H9 (cell line): ENCODE data around the gene MLC1. TPM values are rescaled to one million over a fixed set of nuclear protein-coding genes. Genes with fewer than 3 reads are reported as not detected.

Experiments
- DNase-seq: peaks from one replicate; pipeline ENCODE4 v3.0.0-alpha.2; 2017
- H2AFZ ChIP-seq: one replicate; pipeline ENCODE4 v1.6.1; 2013; ENCODE audit warnings: mild to moderate bottlenecking, low read length, control low read depth, moderate library complexity
- H2AK5ac ChIP-seq: 2 replicates; pipeline ENCODE4 v1.6.1; 2013; ENCODE audit warnings: low read length, control low read depth, mixed read lengths; ENCODE audit not compliant: insufficient read length
- H2BK120ac ChIP-seq: one replicate; pipeline ENCODE4 v1.6.1; 2013; ENCODE audit warnings: low read depth, mild to moderate bottlenecking, low read length, control low read depth, inconsistent platforms; ENCODE audit not compliant: poor library complexity, severe bottlenecking
- H2BK12ac ChIP-seq: 2 replicates; pipeline ENCODE4 v1.6.1; 2013; ENCODE audit warnings: low read length, control low read depth, mixed read lengths, low read depth; ENCODE audit not compliant: insufficient read length
- H2BK15ac ChIP-seq: 2 replicates; pipeline ENCODE4 v1.6.1; 2013; ENCODE audit warnings: low read depth, low read length, control low read depth
- H2BK20ac ChIP-seq: one replicate; pipeline ENCODE4 v1.6.1; 2013; ENCODE audit warnings: low read depth, mild to moderate bottlenecking, low read length, control low read depth, inconsistent platforms; ENCODE audit not compliant: poor library complexity, severe bottlenecking
- H2BK5ac ChIP-seq: 2 replicates; pipeline ENCODE4 v1.6.1; 2013; ENCODE audit warnings: low read length, control low read depth, mixed read lengths; ENCODE audit not compliant: insufficient read length
- H3K14ac ChIP-seq: 2 replicates; pipeline ENCODE4 v1.6.1; 2013; ENCODE audit warnings: low read length, control low read depth; ENCODE audit not compliant: insufficient read depth
- H3K18ac ChIP-seq: 2 replicates; pipeline ENCODE4 v1.6.1; 2013; ENCODE audit warnings: low read depth, mild to moderate bottlenecking, mixed read lengths, low read length, control low read depth; ENCODE audit not compliant: insufficient read length
- H3K23ac ChIP-seq: 2 replicates; pipeline ENCODE4 v1.6.1; 2013; ENCODE audit warnings: low read length, control low read depth, mixed read lengths, low read depth; ENCODE audit not compliant: insufficient read length
- H3K23me2 ChIP-seq: 2 replicates; pipeline ENCODE4 v1.6.1; 2013; ENCODE audit warnings: low read depth, mild to moderate bottlenecking, mixed read lengths, low read length, control low read depth; ENCODE audit not compliant: insufficient read length, poor library complexity, severe bottlenecking
- H3K27ac ChIP-seq: 2 replicates; pipeline ENCODE4 v1.5.1; 2013; ENCODE audit warnings: low read length, control low read depth, mixed read lengths, low read depth; ENCODE audit not compliant: insufficient read length
- H3K27me3 ChIP-seq: 2 replicates; pipeline ENCODE4 v1.6.1; 2013; ENCODE audit warnings: low read length, control low read depth, inconsistent platforms; ENCODE audit not compliant: insufficient read depth
- H3K4ac ChIP-seq: 2 replicates; pipeline ENCODE4 v1.6.1; 2013; ENCODE audit warnings: low read depth, mild to moderate bottlenecking, control low read depth, inconsistent platforms, low read length, moderate library complexity
- H3K4me1 ChIP-seq: 2 replicates; pipeline ENCODE4 v1.6.1; 2013; ENCODE audit warnings: low read length, control low read depth, inconsistent platforms; ENCODE audit not compliant: insufficient read depth
- H3K4me2 ChIP-seq: 2 replicates; pipeline ENCODE4 v1.6.1; 2013; ENCODE audit warnings: low read length, control low read depth, mixed read lengths; ENCODE audit not compliant: insufficient read length, insufficient read depth
- H3K56ac ChIP-seq: 2 replicates; pipeline ENCODE4 v1.6.1; 2013; ENCODE audit warnings: low read depth, mild to moderate bottlenecking, mixed read lengths, low read length, control low read depth; ENCODE audit not compliant: insufficient read length
- H3K79me1 ChIP-seq: 2 replicates; pipeline ENCODE4 v1.6.1; 2013; ENCODE audit warnings: low read depth, mild to moderate bottlenecking, moderate library complexity, low read length, control low read depth, inconsistent platforms; ENCODE audit not compliant: insufficient read depth, poor library complexity, severe bottlenecking
- H3K79me2 ChIP-seq: 2 replicates; pipeline ENCODE4 v1.6.1; 2013; ENCODE audit warnings: low read length, control low read depth, inconsistent platforms; ENCODE audit not compliant: insufficient read depth
- H3K9ac ChIP-seq: 2 replicates; pipeline ENCODE4 v1.6.1; 2013; ENCODE audit warnings: low read length, control low read depth, mixed read lengths; ENCODE audit not compliant: insufficient read length; ENCODE audit errors: extremely low read depth
- H3K9me3 ChIP-seq: one replicate; pipeline ENCODE4 v1.6.1; 2013; ENCODE audit warnings: low read depth, low read length, inconsistent platforms; ENCODE audit not compliant: control insufficient read depth
- H3T11ph ChIP-seq: one replicate; pipeline ENCODE4 v1.6.1; 2013; ENCODE audit warnings: mild to moderate bottlenecking, low read length, control low read depth, inconsistent platforms
- H4K20me1 ChIP-seq: one replicate; pipeline ENCODE4 v1.6.1; 2013; ENCODE audit not compliant: control insufficient read depth, insufficient read length, insufficient read depth
- H4K5ac ChIP-seq: 2 replicates; pipeline ENCODE4 v1.6.1; 2013; ENCODE audit warnings: low read depth, mild to moderate bottlenecking, mixed read lengths, low read length, control low read depth; ENCODE audit not compliant: insufficient read length
- H4K8ac ChIP-seq: replicated peaks from 2 replicates; pipeline ENCODE4 v1.6.1; 2013; ENCODE audit warnings: low read length, control low read depth, mixed read lengths, low read depth; ENCODE audit not compliant: insufficient read length
- H4K91ac ChIP-seq: 2 replicates; pipeline ENCODE4 v1.6.1; 2013; ENCODE audit warnings: low read depth, mild to moderate bottlenecking, moderate library complexity, mixed read lengths, low read length, control low read depth; ENCODE audit not compliant: insufficient read length
- H3K27ac Mint-ChIP-seq, 3 experiments: 2 replicates in 2 of 3; 3 replicates in 1 of 3; pipeline ENCODE4 v1.8.0; 2020 to 2021; ENCODE audit warnings: mixed read lengths in 3 of 3, mild to moderate bottlenecking in 1 of 3, moderate library complexity in 1 of 3
- H3K27me3 Mint-ChIP-seq: 2 replicates; pipeline ENCODE4 v1.8.0; 2021; ENCODE audit warnings: low read depth, mild to moderate bottlenecking, moderate library complexity, mixed read lengths
- H3K36me3 Mint-ChIP-seq, 3 experiments: 2 replicates in 2 of 3; 3 replicates in 1 of 3; pipeline ENCODE4 v1.8.0; 2020 to 2021; ENCODE audit warnings: low read depth in 3 of 3, mixed read lengths in 3 of 3; ENCODE audit not compliant: insufficient read depth in 1 of 3
- H3K4me1 Mint-ChIP-seq, 2 experiments: 2 replicates each; pipeline ENCODE4 v1.8.0; 2020; ENCODE audit warnings: mixed read lengths in 2 of 2
- H3K4me3 Mint-ChIP-seq, 2 experiments: 2 replicates in 1 of 2; 3 replicates in 1 of 2; pipeline ENCODE4 v1.8.0; 2020 to 2021; ENCODE audit warnings: mild to moderate bottlenecking in 2 of 2, mixed read lengths in 2 of 2, moderate library complexity in 1 of 2
- H3K9me3 Mint-ChIP-seq, 2 experiments: 2 replicates in 1 of 2; 3 replicates in 1 of 2; pipeline ENCODE4 v1.8.0; 2020; ENCODE audit warnings: mild to moderate bottlenecking in 2 of 2, mixed read lengths in 2 of 2, moderate library complexity in 1 of 2
- WGBS: extraction: QIAGEN DNeasy Blood & Tissue Kit; methylation state at CpG from one replicate; pipeline ENCODE4 v1.1.7; 2013; ENCODE audit warnings: missing lambda C conversion rate, low lambda C conversion rate, mixed read lengths; ENCODE audit not compliant: insufficient read length; ENCODE audit errors: extremely low coverage; 5-methylcytosine and 5-hydroxymethylcytosine counted together
- total RNA-seq: library from RNA; stranded (reverse); gene quantifications from 2 replicates; pipeline ENCODE4 v1.2.1, GENCODE V29; 2021
- TF ChIP-seq, protein P1 (sequence below): fragments of 200-600 bp; sonication (generic); conservative IDR thresholded peaks from 3 replicates; pipeline ENCODE4 v1.8.0; 2021; ENCODE audit warnings: antibody characterized with exemption, mild to moderate bottlenecking

The MLC1 gene
- total RNA-seq, 1 experiment from 2014 or later: not detected

DNA sequence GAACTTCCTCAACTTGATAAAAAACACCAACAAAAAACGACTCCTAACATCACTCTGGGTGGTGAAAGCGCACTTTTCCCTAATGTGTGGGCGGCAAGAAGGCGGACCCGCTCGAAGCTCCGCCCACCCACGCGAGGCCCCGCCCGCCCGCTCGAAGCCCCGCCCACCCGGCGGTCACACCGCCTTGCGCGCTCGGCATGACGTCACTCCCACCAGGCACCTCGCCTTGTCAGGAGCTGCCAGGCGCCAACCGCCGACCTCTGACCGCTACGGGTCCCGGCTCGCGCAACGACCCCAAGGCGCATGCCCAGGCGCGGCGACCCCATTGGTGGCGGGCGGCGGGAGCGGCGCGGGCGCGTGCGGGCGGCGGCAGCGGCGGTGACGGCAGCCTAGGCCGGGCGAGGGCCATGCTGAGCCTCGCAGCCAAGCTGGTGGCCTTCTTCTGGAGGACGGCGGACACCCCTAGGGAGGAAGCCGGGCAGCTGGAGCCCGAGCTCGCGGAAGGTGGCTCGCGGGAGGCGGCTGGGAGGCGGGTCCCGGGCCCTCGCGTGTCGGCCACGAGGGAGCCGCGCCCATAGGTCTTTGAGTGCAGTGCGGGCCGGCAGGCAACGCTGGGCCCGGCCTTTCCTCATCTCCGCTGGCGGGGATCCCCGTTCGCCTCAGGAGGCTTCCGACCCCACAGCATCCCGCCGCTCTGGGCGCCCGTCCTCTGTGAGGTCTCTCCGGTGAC is 4.6 kb upstream of the MLC1 start, which contains the start of gene MOV10L1:
Gene MOV10L1, plus strand, starts transcription at position 325 of the 730 bp plus-strand sequence. Its CDS starts 83 bp downstream, at position 408.
- Histone ChIP-seq H3K23me2 (no peaks in the 10 kb centered on the region), H3K56ac (no peak within 1 kb of the TSS), H3K9me3 (no peaks in the 10 kb centered on the region), H2BK12ac (no peak within 1 kb of the TSS), H3K79me1 (no peaks in the 10 kb centered on the region), H3K9ac (no peak within 1 kb of the TSS), H3K23ac (no peak within 1 kb of the TSS), H2BK20ac (no peak within 1 kb of the TSS), H3K18ac (no peak within 1 kb of the TSS), H3K4me2 (no peak within 1 kb of the TSS), H3K27me3 (0 out of 2 replicates have a peak, but pooled peaks cover 2% of the 10 kb centered on the region), H2BK120ac (no peak within 1 kb of the TSS), H3K4ac (no peak within 1 kb of the TSS), H3K14ac (no peak within 1 kb of the TSS), H2AK5ac (no peak within 1 kb of the TSS), H4K20me1 (no peaks in the 10 kb centered on the region), H3K79me2 (no peaks in the 10 kb centered on the region), H3T11ph (no peak within 1 kb of the TSS), H4K5ac (no peak within 1 kb of the TSS), H3K27ac (no peak within 1 kb of the TSS), H4K91ac (no peak within 1 kb of the TSS), H2AFZ (no peak within 1 kb of the TSS), H3K4me1 (no peaks in the 10 kb centered on the region), H2BK5ac (no peak within 1 kb of the TSS), H2BK15ac (no peak within 1 kb of the TSS), H4K8ac (no peak within 1 kb of the TSS)
- Mint-ChIP-seq H3K4me1 (peaks cover 9% of the 10 kb centered on the region in 2 experiments), H3K27me3 (peaks cover 21% of the 10 kb centered on the region), H3K4me3 (no peak within 1 kb of the TSS; a peak in 1 of 5 replicates), H3K36me3 (peaks cover 0 to 2% (median 0%) of the 10 kb centered on the region in 3 experiments; a peak in 1 of 7 replicates), H3K27ac (no peak within 1 kb of the TSS), H3K9me3 (peaks cover 3 to 14% of the 10 kb centered on the region in 2 experiments; a peak in 3 of 5 replicates)
- TF ChIP-seq, protein P1, sequence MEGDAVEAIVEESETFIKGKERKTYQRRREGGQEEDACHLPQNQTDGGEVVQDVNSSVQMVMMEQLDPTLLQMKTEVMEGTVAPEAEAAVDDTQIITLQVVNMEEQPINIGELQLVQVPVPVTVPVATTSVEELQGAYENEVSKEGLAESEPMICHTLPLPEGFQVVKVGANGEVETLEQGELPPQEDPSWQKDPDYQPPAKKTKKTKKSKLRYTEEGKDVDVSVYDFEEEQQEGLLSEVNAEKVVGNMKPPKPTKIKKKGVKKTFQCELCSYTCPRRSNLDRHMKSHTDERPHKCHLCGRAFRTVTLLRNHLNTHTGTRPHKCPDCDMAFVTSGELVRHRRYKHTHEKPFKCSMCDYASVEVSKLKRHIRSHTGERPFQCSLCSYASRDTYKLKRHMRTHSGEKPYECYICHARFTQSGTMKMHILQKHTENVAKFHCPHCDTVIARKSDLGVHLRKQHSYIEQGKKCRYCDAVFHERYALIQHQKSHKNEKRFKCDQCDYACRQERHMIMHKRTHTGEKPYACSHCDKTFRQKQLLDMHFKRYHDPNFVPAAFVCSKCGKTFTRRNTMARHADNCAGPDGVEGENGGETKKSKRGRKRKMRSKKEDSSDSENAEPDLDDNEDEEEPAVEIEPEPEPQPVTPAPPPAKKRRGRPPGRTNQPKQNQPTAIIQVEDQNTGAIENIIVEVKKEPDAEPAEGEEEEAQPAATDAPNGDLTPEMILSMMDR: no peak
- DNase-seq: peak; percentile 70
- no CpG with 5 or more reads among the region's 83 CpGs for WGBS
